Naive B cell (primary cell): ENCODE measurements around the gene INTS6L. TPM values are rescaled to one million over a fixed set of nuclear protein-coding genes. Genes with fewer than 3 reads are reported as not detected.

ENCODE experiments used
- ATAC-seq, 2 donors: fragments of 150-1000 bp; cut with Tn5 transposase; 2 replicates each; pipeline ENCODE4 v1.10.0; 2021; ENCODE audit warnings: low read depth in 2 of 2, mild to moderate bottlenecking in 2 of 2, moderate library complexity in 2 of 2
- DNase-seq: peaks from one replicate; pipeline ENCODE4 v3.0.0; 2022
- H3K27ac Mint-ChIP-seq, 6 donors: one replicate each; pipeline ENCODE4 v1.8.0; 2020 to 2022; ENCODE audit warnings: mild to moderate bottlenecking in 6 of 6, mixed read lengths in 6 of 6, moderate library complexity in 5 of 6, inconsistent platforms in 2 of 6
- H3K27me3 Mint-ChIP-seq, 3 donors: one replicate each; pipeline ENCODE4 v1.8.0; 2021 to 2022; ENCODE audit warnings: mixed read lengths in 3 of 3, mild to moderate bottlenecking in 1 of 3
- H3K36me3 Mint-ChIP-seq, 2 donors: one replicate each; pipeline ENCODE4 v1.8.0; 2020 to 2022; ENCODE audit warnings: mixed read lengths in 2 of 2, inconsistent platforms in 1 of 2, mild to moderate bottlenecking in 1 of 2
- H3K4me1 Mint-ChIP-seq, 3 donors: one replicate each; pipeline ENCODE4 v1.8.0; 2020 to 2022; ENCODE audit warnings: mixed read lengths in 3 of 3, inconsistent platforms in 1 of 3, mild to moderate bottlenecking in 1 of 3, moderate library complexity in 1 of 3
- H3K4me3 Mint-ChIP-seq, 8 donors: one replicate each; pipeline ENCODE4 v1.8.0; 2020 to 2022; ENCODE audit warnings: mild to moderate bottlenecking in 8 of 8, mixed read lengths in 8 of 8, moderate library complexity in 8 of 8, inconsistent platforms in 2 of 8
- H3K9me3 Mint-ChIP-seq, 7 donors: one replicate each; pipeline ENCODE4 v1.8.0; 2020 to 2022; ENCODE audit warnings: mixed read lengths in 7 of 7, mild to moderate bottlenecking in 5 of 7, inconsistent platforms in 2 of 7, moderate library complexity in 1 of 7
- polyA plus RNA-seq, 6 donors: library from polyadenylated mRNA; unstranded; fragments of 300-500 nt; fragmentation: Illumina TruSeq; gene quantifications; one replicate each; pipeline ENCODE4 v1.2.3, GENCODE V29; 2021; ENCODE audit warnings: low read depth in 6 of 6

The INTS6L gene, protein sequence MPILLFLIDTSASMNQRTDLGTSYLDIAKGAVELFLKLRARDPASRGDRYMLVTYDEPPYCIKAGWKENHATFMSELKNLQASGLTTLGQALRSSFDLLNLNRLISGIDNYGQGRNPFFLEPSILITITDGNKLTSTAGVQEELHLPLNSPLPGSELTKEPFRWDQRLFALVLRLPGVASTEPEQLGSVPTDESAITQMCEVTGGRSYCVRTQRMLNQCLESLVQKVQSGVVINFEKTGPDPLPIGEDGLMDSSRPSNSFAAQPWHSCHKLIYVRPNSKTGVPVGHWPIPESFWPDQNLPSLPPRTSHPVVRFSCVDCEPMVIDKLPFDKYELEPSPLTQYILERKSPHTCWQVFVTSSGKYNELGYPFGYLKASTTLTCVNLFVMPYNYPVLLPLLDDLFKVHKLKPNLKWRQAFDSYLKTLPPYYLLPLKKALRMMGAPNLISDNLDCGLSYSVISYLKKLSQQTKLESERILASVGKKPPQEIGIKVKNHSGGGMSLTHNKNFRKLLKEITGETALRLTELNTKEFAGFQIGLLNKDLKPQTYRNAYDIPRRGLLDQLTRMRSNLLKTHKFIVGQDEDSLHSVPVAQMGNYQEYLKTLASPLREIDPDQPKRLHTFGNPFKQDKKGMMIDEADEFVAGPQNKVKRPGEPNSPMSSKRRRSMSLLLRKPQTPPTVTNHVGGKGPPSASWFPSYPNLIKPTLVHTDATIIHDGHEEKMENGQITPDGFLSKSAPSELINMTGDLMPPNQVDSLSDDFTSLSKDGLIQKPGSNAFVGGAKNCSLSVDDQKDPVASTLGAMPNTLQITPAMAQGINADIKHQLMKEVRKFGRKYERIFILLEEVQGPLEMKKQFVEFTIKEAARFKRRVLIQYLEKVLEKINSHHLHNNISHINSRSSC
- polyA plus RNA-seq, result 1 to 10 TPM; 4.7 to 8.1 (median 6.2) TPM

DNA sequence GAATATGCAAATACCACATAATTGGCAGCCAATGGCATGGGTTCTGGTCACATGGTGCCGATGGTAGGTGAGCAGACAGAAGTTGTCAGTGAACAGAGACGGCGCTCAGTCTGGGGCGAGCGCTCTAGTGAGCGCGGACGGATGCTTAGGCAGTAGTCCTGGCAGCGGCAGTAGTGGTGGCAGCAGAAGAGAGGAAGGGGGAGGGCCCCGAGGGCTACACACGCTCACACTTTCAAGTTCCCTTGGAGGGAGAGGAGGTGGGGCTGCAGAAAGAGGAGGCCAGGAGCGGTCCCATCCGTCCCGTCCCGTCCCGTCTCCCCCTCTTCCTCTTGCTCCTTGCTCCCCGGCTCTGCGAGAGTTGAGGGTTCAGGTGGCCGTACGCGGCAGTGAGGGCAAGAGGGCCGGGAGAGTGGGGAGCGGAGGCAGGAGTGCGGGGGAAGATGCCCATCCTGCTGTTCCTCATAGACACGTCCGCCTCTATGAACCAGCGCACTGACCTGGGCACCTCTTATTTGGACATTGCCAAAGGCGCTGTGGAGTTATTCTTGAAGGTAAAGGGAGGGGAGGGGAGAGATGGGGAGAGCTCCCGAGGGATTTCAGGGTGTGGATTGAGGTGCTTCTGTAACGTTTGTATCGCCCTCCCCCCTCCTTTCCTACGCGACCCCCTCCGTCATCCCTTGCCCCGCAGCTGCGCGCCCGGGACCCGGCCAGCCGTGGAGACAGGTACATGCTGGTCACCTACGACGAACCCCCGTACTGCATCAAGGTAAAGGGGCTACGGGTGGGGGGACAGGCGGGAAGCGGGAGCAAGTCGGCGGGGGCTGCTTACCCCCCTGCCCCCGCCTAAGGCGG, at the start of gene INTS6L:
INTS6L (plus strand) TSS at position 108 of the 852 bp plus-strand sequence; CDS start at position 441, 333 bp downstream.
- Mint-ChIP-seq H3K4me1 (peaks cover 12 to 27% (median 20%) of the 10 kb centered on the region in 3 donors), H3K4me3 (peak within 1 kb of the TSS; percentile 96 to 100 (median 98)), H3K9me3 (peaks cover 0 to 4% (median 0%) of the 10 kb centered on the region in 7 donors), H3K27me3 (no peaks in the 10 kb centered on the region), H3K27ac (peak within 1 kb of the TSS; percentile 96 to 100 (median 98)), H3K36me3 (peaks cover 0 to 5% of the 10 kb centered on the region in 2 donors)
- ATAC-seq (peak; percentile 80 to 85), DNase-seq (peak; percentile 86)

DNA sequence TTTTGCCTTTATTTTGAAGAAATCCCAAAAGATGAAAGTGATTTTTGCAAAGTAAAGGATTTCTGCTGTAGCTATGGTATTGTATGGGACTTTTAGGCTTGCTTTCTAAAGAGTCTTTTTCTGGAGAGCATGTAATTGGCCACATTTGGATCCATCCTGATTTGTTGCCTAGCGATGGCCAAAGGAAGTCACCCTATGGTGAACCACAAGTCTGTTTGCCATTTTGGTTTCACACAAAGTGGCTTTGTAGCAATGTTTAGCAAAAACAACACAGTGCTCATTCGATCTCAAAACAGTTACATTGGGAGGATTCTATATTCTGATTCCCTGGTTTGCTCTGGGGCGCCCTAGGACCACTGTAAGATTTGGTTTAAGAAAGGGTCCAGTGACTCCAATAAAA, 44.1 kb upstream of the INTS6L start:
- Mint-ChIP-seq H3K36me3 (no peaks in the 10 kb centered on the region), H3K27ac (no peak overlapping the region), H3K4me3 (no peak overlapping the region), H3K9me3 (peaks cover 0 to 2% (median 0%) of the 10 kb centered on the region in 7 donors), H3K4me1 (no peaks in the 10 kb centered on the region), H3K27me3 (peaks cover 2 to 5% (median 3%) of the 10 kb centered on the region in 3 donors)
- no peak for ATAC-seq
- DNase-seq, result no peak

DNA sequence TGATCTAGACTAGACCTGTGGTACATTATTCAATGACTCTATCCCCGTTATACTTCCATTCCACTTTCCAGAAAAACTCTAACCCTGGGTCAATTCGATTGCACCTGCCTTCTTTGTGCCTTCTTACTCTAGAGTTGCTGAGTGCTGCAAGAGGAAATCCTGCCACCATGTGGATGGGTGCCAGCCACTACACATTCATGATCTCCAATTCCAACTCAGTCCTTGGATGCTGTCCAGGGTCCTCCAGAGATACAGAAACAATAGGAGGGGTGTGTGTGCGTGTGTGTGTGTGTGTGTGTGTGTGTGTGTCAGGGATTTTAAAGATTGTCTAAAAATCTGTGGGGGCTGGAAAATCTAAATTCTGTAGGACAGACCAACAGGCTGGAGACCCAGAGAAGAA, 42.9 kb upstream of the INTS6L start:
- peaks cover 0 to 2% (median 0%) of the 10 kb centered on the region in 7 donors for H3K9me3 Mint-ChIP-seq
- no peak overlapping the region for H3K27ac Mint-ChIP-seq
- no peak overlapping the region for H3K4me3 Mint-ChIP-seq

DNA sequence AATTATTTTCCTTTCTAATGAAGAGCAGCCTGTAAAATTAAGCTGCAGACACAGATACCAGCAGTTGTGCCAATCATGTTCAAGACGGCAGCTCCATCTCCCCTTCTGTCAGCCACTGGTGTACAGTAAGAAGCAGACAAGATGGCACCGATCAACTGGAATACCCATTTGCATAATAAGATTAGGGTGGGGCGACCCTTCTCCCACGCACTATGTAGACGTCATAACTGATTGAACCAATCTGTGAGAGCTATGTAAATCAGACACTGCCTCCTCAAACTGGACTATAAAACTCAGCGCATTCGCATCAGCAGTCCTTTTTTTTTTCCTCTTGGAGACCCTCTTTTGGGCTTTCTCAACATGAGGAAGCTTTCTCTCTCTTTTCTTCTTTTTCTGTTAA, 40.4 kb upstream of the INTS6L start:
- Mint-ChIP-seq H3K4me1 (no peaks in the 10 kb centered on the region), H3K27ac (no peak overlapping the region), H3K4me3 (no peak overlapping the region), H3K9me3 (peaks cover 0 to 2% (median 0%) of the 10 kb centered on the region in 7 donors), H3K27me3 (peaks cover 0 to 5% (median 0%) of the 10 kb centered on the region in 3 donors), H3K36me3 (no peaks in the 10 kb centered on the region)
- DNase-seq, result no peak
- ATAC-seq, result no peak

More for the DNA sequence above, 42.9 kb upstream of the INTS6L start:
- ATAC-seq (no peak), DNase-seq (peak; percentile 1)
- Mint-ChIP-seq H3K27me3 (peaks cover 0 to 5% (median 0%) of the 10 kb centered on the region in 3 donors), H3K36me3 (no peaks in the 10 kb centered on the region), H3K4me1 (no peaks in the 10 kb centered on the region)

DNA sequence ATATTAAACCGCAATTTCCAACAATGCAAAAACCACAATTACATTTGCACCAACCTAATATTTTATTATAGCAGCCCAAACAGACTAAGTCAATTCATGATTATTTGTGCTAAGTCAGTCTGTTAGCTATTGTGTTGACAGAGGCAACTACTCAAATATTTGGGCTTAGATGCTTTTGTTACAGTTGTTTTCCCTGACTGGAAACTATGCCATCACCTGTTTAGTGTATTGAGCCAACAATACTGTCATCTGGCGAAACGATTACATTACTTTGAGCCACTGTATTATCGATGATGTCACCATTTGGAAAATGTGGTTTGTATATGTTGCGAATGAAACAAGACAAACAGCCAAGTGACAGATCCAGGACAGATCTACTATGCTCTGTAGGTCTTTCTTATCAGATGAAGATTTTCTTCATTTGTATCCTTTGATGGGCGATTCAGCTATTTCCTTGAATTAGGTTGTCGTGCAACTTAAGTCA, 38.7 kb upstream of the INTS6L start:
- no peak overlapping the region for H3K4me3 Mint-ChIP-seq

DNA sequence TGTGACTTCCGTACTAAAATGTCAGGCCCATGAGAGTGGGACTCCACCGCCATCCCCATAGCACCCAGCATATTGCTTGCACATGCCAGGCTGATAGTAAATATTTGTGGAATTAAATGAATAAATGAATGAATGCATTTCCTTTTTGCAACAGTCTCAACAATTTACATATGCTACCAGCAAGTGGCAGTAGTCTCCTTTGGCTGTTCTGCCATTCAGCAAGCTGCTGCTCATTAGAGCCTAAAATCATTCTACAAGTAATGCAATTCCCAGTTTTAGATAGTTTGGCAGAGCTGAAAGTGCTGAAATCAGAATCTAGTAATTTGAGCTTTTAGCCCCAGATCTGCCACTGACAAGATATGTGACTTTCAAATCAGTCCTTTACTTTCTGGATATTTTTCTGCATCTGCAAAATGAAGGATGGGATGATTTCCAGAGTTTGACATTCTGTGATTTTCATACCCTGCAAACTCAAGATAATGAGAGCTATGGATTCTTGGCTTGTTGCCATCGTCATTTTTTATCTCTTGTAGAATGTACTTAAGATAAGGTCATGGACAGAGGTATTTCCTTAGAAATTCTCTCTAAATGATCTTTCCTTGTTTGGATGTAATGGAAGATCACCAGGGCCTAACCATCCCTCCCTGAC, 35.7 kb upstream of the INTS6L start:
- Mint-ChIP-seq H3K36me3 (no peaks in the 10 kb centered on the region), H3K4me3 (no peak overlapping the region), H3K9me3 (peaks cover 0 to 2% (median 0%) of the 10 kb centered on the region in 7 donors), H3K4me1 (peaks cover 0 to 6% (median 4%) of the 10 kb centered on the region in 3 donors), H3K27ac (no peak overlapping the region), H3K27me3 (no peaks in the 10 kb centered on the region)
- ATAC-seq (no peak), DNase-seq (peak; percentile 25)

More for the DNA sequence above, 38.7 kb upstream of the INTS6L start:
- H3K4me1 Mint-ChIP-seq, result no peaks in the 10 kb centered on the region
- H3K36me3 Mint-ChIP-seq, result no peaks in the 10 kb centered on the region
- H3K27ac Mint-ChIP-seq, result no peak overlapping the region
- ATAC-seq, result no peak
- peaks cover 0 to 5% (median 0%) of the 10 kb centered on the region in 3 donors for H3K27me3 Mint-ChIP-seq
- DNase-seq, result no peak
- peaks cover 0 to 2% (median 0%) of the 10 kb centered on the region in 7 donors for H3K9me3 Mint-ChIP-seq

DNA sequence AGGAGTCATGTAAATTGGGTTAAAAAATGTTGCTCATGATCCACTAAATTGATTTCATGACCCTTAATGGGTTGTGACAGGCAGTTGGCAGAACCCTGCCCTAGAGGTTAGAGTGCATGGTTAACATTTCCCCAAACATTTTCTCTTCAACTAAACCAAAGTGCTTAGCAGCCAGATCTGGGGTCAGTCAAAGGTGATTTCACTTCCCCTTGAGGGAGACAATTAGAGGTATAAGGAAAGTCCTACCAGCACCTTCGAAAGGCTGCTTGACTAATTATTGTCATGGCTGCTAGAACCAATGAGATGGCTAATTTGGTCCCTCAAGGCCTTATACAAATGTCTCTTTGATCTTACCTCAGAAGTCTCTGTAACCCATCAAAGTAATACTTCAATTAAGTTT, 30.9 kb upstream of the INTS6L start:
- Mint-ChIP-seq H3K36me3 (no peaks in the 10 kb centered on the region), H3K27ac (no peak overlapping the region), H3K4me1 (peaks cover 0 to 7% (median 5%) of the 10 kb centered on the region in 3 donors), H3K9me3 (no peaks in the 10 kb centered on the region), H3K27me3 (peaks cover 0 to 5% (median 0%) of the 10 kb centered on the region in 3 donors), H3K4me3 (no peak overlapping the region)
- DNase-seq, result peak; percentile 15
- peak; percentile 72 to 84 for ATAC-seq

DNA sequence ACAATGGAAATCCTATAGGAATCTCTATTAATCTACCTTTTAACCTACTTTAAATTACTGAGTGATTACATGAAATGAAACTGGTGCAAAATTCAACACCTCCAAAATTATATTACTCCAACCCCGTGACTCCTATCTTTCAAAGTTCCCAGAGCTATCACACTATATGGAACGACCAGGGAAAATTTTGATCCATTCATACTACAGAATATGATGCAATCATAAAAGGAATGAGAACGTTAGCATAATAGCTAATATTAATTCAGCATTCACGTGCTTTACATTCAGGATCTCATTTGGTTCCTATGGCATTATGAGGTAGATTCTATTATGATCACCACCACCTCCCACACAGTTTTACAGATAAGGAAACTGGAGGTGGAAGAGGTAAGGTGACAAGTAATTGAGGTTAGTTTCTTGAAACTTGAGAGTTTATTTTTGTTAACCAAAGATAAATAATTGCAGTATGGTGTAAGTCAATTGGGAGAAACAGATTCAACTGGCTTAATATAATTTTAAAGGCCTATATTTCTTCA, 29.4 kb upstream of the INTS6L start:
- no peaks in the 10 kb centered on the region for H3K36me3 Mint-ChIP-seq
- H3K4me3 Mint-ChIP-seq, result no peak overlapping the region
- H3K4me1 Mint-ChIP-seq, result peaks cover 0 to 7% (median 5%) of the 10 kb centered on the region in 3 donors
- no peak overlapping the region for H3K27ac Mint-ChIP-seq
- H3K9me3 Mint-ChIP-seq, result no peaks in the 10 kb centered on the region
- DNase-seq (no peak), ATAC-seq (no peak)
- H3K27me3 Mint-ChIP-seq, result peaks cover 0 to 6% (median 0%) of the 10 kb centered on the region in 3 donors

DNA sequence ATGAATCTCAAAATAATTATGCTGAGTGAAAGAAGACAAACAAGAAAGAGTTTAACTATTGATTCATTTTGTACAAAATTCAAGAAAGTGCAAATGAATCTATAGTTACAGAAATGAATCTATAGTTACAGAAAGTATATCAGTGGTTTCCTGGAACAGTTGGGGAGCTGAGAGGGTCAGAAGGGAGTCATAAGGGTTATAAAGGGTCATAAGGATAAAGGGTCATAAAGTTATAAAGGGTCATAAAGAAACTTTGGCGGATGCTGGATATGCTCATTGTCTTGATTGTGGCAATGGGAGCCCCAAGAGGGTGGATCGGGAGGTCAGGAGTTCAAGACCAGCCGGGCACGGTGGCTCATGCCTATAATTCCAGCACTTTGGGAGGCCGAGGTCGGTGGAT, 26.0 kb upstream of the INTS6L start:
- DNase-seq (no peak), ATAC-seq (no peak)
- Mint-ChIP-seq H3K9me3 (no peaks in the 10 kb centered on the region), H3K36me3 (no peaks in the 10 kb centered on the region), H3K27me3 (peaks cover 0 to 6% (median 0%) of the 10 kb centered on the region in 3 donors), H3K4me1 (peaks cover 0 to 10% (median 3%) of the 10 kb centered on the region in 3 donors), H3K27ac (no peak overlapping the region), H3K4me3 (no peak overlapping the region)

DNA sequence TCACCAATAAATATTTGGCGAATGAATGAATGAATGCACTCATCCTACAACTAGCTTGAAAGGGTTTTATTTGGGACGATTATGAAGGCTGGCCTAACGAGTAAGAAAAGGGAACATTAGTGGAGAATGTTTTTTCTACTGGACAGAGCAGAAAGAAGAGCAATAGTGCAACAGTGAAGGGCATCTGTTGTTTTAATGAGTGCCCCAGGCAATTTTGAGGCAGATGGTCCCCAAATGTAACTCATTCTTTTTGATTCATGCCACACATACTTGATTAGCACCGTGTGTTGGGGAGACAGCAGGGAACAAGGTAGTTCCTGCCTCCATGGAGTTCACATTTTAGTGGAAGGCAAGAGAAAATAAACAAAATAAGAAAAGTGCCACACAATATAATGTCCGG, 22.7 kb upstream of the INTS6L start:
- Mint-ChIP-seq H3K9me3 (no peaks in the 10 kb centered on the region), H3K36me3 (no peaks in the 10 kb centered on the region), H3K27ac (no peak overlapping the region), H3K4me1 (peaks cover 0 to 6% (median 0%) of the 10 kb centered on the region in 3 donors), H3K4me3 (no peak overlapping the region), H3K27me3 (peaks cover 0 to 6% (median 5%) of the 10 kb centered on the region in 3 donors)
- DNase-seq, result no peak
- no peak for ATAC-seq

DNA sequence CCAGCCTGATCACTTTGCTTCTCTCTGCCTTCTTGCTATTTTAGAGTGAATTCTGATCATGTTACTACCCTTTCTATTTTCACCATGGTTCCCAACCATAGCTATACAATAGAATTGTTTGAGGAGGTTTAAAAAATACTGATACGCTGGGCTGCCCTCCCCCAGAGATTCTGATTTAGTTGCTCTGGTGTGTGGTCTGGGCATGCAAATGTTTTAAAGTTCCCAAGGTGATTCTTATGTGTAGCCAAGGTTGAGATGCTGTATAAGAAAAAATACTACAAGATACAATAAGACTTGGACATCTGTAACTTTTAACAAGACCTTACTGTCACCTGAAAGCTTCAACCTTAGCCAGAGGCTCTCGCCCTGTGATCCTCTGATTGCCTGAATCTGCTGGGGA, 22.2 kb upstream of the INTS6L start:
- Mint-ChIP-seq H3K27ac (no peak overlapping the region), H3K36me3 (no peaks in the 10 kb centered on the region), H3K9me3 (no peaks in the 10 kb centered on the region), H3K4me1 (peaks cover 0 to 6% (median 0%) of the 10 kb centered on the region in 3 donors), H3K27me3 (peaks cover 0 to 6% (median 5%) of the 10 kb centered on the region in 3 donors), H3K4me3 (no peak overlapping the region)
- ATAC-seq, result no peak
- DNase-seq, result no peak

DNA sequence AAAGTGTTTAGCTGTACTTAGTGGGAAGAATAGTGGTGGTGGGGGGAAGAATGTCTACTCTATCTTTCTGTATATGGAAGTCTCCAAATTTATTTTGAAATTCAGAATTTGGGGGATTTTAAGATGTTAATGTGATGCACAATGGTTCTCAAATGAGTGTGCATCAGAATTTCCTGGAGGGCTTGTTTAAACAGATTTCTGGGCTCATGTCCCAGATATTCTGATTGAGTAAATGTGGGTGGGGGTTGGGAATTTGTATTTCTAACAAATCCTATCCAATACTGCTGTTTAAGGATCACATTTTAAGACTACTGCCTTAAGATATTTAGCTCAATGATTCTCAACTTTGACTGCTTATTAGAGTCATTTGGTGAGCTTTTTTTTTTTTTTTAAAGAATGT, 15.1 kb upstream of the INTS6L start:
- Mint-ChIP-seq H3K9me3 (no peaks in the 10 kb centered on the region), H3K4me1 (no peaks in the 10 kb centered on the region), H3K27ac (no peak overlapping the region), H3K4me3 (no peak overlapping the region), H3K27me3 (peaks cover 0 to 12% (median 0%) of the 10 kb centered on the region in 3 donors), H3K36me3 (no peaks in the 10 kb centered on the region)
- DNase-seq, result no peak
- no peak for ATAC-seq
